Common myeloid progenitor, CD34-positive (primary cell): Measurements from ENCODE around the gene FOXP3.

Experiments used
- CTCF ChIA-PET: fragments of 350-600 bp; sonication (Branson Sonifier 250); formaldehyde crosslinking; loops from one replicate; lab custom pipeline; 2021; ENCODE audit warnings: antibody characterized with exemption; lab: Charles Lee
- POLR2A ChIA-PET: fragments of 350-600 bp; sonication (Branson Sonifier 250); formaldehyde crosslinking; loops from one replicate; lab custom pipeline; 2021; ENCODE audit warnings: antibody characterized with exemption; lab: Charles Lee
- DNase-seq, 3 donors: peaks; one replicate each; pipeline versions ENCODE4 v3.0.0 to v3.0.0-alpha.2; 2013
- H3K27ac ChIP-seq, 2 experiments: 1 replicate in 1 of 2; 2 replicates in 1 of 2; pipeline ENCODE4 v1.7.0; 2013; ENCODE audit warnings: inconsistent platforms in 2 of 2, low read length in 2 of 2, mild to moderate bottlenecking in 2 of 2, low read depth in 1 of 2, moderate library complexity in 1 of 2; ENCODE audit not compliant: severe bottlenecking in 2 of 2, insufficient read depth in 1 of 2, poor library complexity in 1 of 2
- H3K27me3 ChIP-seq, 5 experiments: replicated peaks in 2 of 5; 1 replicate in 3 of 5; 2 replicates in 2 of 5; pipeline versions ENCODE4 v1.6.1 to v1.7.0; 2013; ENCODE audit warnings: low read length in 4 of 5, mild to moderate bottlenecking in 2 of 5, moderate library complexity in 2 of 5, inconsistent platforms in 1 of 5; ENCODE audit not compliant: insufficient read depth in 5 of 5, control insufficient read depth in 4 of 5
- H3K36me3 ChIP-seq, 4 experiments: 1 replicate in 2 of 4; 2 replicates in 2 of 4; pipeline versions ENCODE4 v1.6.1 to v1.7.0; 2013; ENCODE audit warnings: low read length in 3 of 4, control low read depth in 1 of 4, mild to moderate bottlenecking in 1 of 4; ENCODE audit not compliant: control insufficient read depth in 4 of 4, insufficient read depth in 4 of 4
- H3K4me1 ChIP-seq, 4 experiments: 1 replicate in 3 of 4; 2 replicates in 1 of 4; pipeline versions ENCODE4 v1.6.1 to v1.7.1; 2013; ENCODE audit warnings: low read length in 3 of 4, mild to moderate bottlenecking in 3 of 4, control low read depth in 1 of 4, inconsistent platforms in 1 of 4, moderate library complexity in 1 of 4; ENCODE audit not compliant: control insufficient read depth in 4 of 4, insufficient read depth in 4 of 4; ENCODE audit errors: control extremely low read depth in 1 of 4
- H3K4me3 ChIP-seq, 7 experiments: 1 replicate in 4 of 7; 2 replicates in 3 of 7; pipeline versions ENCODE4 v1.5.1 to v1.7.0; 2013; ENCODE audit warnings: mild to moderate bottlenecking in 7 of 7, low read length in 6 of 7, moderate library complexity in 6 of 7, inconsistent platforms in 2 of 7, low read depth in 2 of 7, control low read depth in 1 of 7; ENCODE audit not compliant: insufficient read depth in 4 of 7, control insufficient read depth in 1 of 7; ENCODE audit errors: extremely low read depth in 1 of 7
- H3K9me3 ChIP-seq, 5 experiments: 1 replicate in 4 of 5; 2 replicates in 1 of 5; pipeline versions ENCODE4 v1.6.1 to v1.7.1; 2013; ENCODE audit warnings: low read length in 4 of 5, mild to moderate bottlenecking in 2 of 5, inconsistent platforms in 1 of 5, low read depth in 1 of 5, moderate library complexity in 1 of 5; ENCODE audit not compliant: control insufficient read depth in 4 of 5, insufficient read depth in 2 of 5; ENCODE audit errors: control extremely low read depth in 1 of 5
- WGBS: methylation state at CpG from one replicate; pipeline ENCODE4 v1.1.5; 2013; ENCODE audit not compliant: insufficient coverage; 5-methylcytosine and 5-hydroxymethylcytosine counted together

Gene FOXP3

GRCh38 chrX:49250578-49250977 is 13.9 kb downstream of the FOXP3 start:
- CTCF ChIA-PET, result no interaction called here
- no peak for DNase-seq
- 94% methylated on average over 8 of the region's 9 CpGs for WGBS
- no peaks in the 10 kb centered on the region for H3K27me3 ChIP-seq
- H3K4me1 ChIP-seq, result no peaks in the 10 kb centered on the region
- H3K9me3 ChIP-seq, result no peaks in the 10 kb centered on the region
- H3K36me3 ChIP-seq, result peaks cover 0 to 38% (median 9%) of the 10 kb centered on the region in 4 experiments
- no peak overlapping the region for H3K27ac ChIP-seq
- H3K4me3 ChIP-seq, result no peak overlapping the region
- POLR2A ChIA-PET, result no interaction called here

GRCh38 chrX:49250066-49250465 is 14.4 kb downstream of the FOXP3 start:
- Histone ChIP-seq H3K4me3 (no peak overlapping the region), H3K36me3 (peaks cover 0 to 38% (median 10%) of the 10 kb centered on the region in 4 experiments), H3K27me3 (no peaks in the 10 kb centered on the region), H3K4me1 (no peaks in the 10 kb centered on the region), H3K9me3 (no peaks in the 10 kb centered on the region), H3K27ac (no peak overlapping the region)
- 92% methylated on average over 11 of the region's 13 CpGs for WGBS
- no peak for DNase-seq
- POLR2A ChIA-PET, result no interaction called here
- CTCF ChIA-PET, result interaction anchor here (1.4 kb wide), 1 partner anchor 511 kb away, joined by 3 read pairs; no protein-coding TSS in a partner anchor

GRCh38 chrX:49249616-49250015 is 14.9 kb downstream of the FOXP3 start:
- POLR2A ChIA-PET, result interaction anchor here (0.6 kb wide), 1 partner anchor 8 kb away, joined by 3 read pairs; no protein-coding TSS in a partner anchor

GRCh38 chrX:49249071-49249470 is 15.4 kb downstream of the FOXP3 start:
- Histone ChIP-seq H3K27ac (no peak overlapping the region), H3K27me3 (no peaks in the 10 kb centered on the region), H3K4me1 (no peaks in the 10 kb centered on the region), H3K36me3 (peaks cover 0 to 44% (median 10%) of the 10 kb centered on the region in 4 experiments), H3K4me3 (no peak overlapping the region), H3K9me3 (no peaks in the 10 kb centered on the region)
- DNase-seq, result no peak
- 80% methylated on average over 4 of the region's 6 CpGs for WGBS
- ChIA-PET POLR2A (interaction anchor here (0.6 kb wide), 1 partner anchor 8 kb away, joined by 3 read pairs; no protein-coding TSS in a partner anchor), CTCF (interaction anchor here (1.4 kb wide), 1 partner anchor 512 kb away, joined by 3 read pairs; no protein-coding TSS in a partner anchor)

More at GRCh38 chrX:49249616-49250015, 14.9 kb downstream of the FOXP3 start:
- Histone ChIP-seq H3K36me3 (peaks cover 0 to 41% (median 10%) of the 10 kb centered on the region in 4 experiments), H3K4me3 (no peak overlapping the region), H3K27me3 (no peaks in the 10 kb centered on the region), H3K27ac (no peak overlapping the region), H3K4me1 (no peaks in the 10 kb centered on the region), H3K9me3 (no peaks in the 10 kb centered on the region)
- no peak for DNase-seq
- 91% methylated on average over 9 of the region's 9 CpGs for WGBS
- CTCF ChIA-PET, result interaction anchor here (1.4 kb wide), 1 partner anchor 512 kb away, joined by 3 read pairs; no protein-coding TSS in a partner anchor

- Histone ChIP-seq H3K4me1 (no peaks in the 10 kb centered on the region), H3K9me3 (no peaks in the 10 kb centered on the region), H3K27me3 (no peaks in the 10 kb centered on the region), H3K27ac (no peak overlapping the region), H3K36me3 (peaks cover 4 to 52% (median 14%) of the 10 kb centered on the region in 4 experiments), H3K4me3 (no peak overlapping the region)
- no peak for DNase-seq
- ChIA-PET POLR2A (no interaction called here), CTCF (interaction anchor here (1.0 kb wide), 1 partner anchor 20 kb away, joined by 3 read pairs; no protein-coding TSS in a partner anchor)
- WGBS, result 91% methylated on average over 21 of the region's 28 CpGs
These were observed 16.3 kb downstream of the FOXP3 start for GRCh38 chrX:49247916-49248811.

- no peaks in the 10 kb centered on the region for H3K4me1 ChIP-seq
- 83% methylated on average over 7 of the region's 11 CpGs for WGBS
- POLR2A ChIA-PET, result no interaction called here
These were observed 17.2 kb downstream of the FOXP3 start for GRCh38 chrX:49247346-49247745.

GRCh38 chrX:49246541-49246940 is 18.0 kb downstream of the FOXP3 start:
- no peaks in the 10 kb centered on the region for H3K9me3 ChIP-seq
- no peak overlapping the region for H3K4me3 ChIP-seq
- ChIA-PET POLR2A (no interaction called here), CTCF (no interaction called here)
- no peak for DNase-seq
- H3K36me3 ChIP-seq, result peaks cover 4 to 61% (median 21%) of the 10 kb centered on the region in 4 experiments
- H3K4me1 ChIP-seq, result no peaks in the 10 kb centered on the region
- no peaks in the 10 kb centered on the region for H3K27me3 ChIP-seq
- no peak overlapping the region for H3K27ac ChIP-seq
- WGBS, result 93% methylated on average over 2 of the region's 10 CpGs

More at GRCh38 chrX:49247346-49247745, 17.2 kb downstream of the FOXP3 start:
- Histone ChIP-seq H3K4me3 (no peak overlapping the region), H3K36me3 (peaks cover 4 to 60% (median 20%) of the 10 kb centered on the region in 4 experiments), H3K9me3 (no peaks in the 10 kb centered on the region), H3K27me3 (no peaks in the 10 kb centered on the region), H3K27ac (no peak overlapping the region)
- DNase-seq, result no peak
- CTCF ChIA-PET, result interaction anchor here (1.0 kb wide), 1 partner anchor 21 kb away, joined by 3 read pairs; no protein-coding TSS in a partner anchor
